HepG2 (cell line): ENCODE results near the gene FITM1. TPM values are rescaled to one million over a fixed set of nuclear protein-coding genes. Genes with fewer than 3 reads are reported as not detected.

ENCODE experiments used
- ATM ChIP-seq: fragments of 450-650 bp; IDR thresholded peaks from 2 replicates; pipeline ENCODE4 v1.7.1; 2017; ENCODE audit warnings: mild to moderate bottlenecking, borderline replicate concordance
- MZF1 ChIP-seq: sonication (generic); formaldehyde crosslinking; IDR thresholded peaks from 2 replicates; pipeline ENCODE4 v1.8.1; 2023; ENCODE audit warnings: mild to moderate bottlenecking, missing genetic modification reagents, borderline replicate concordance
- NFYB ChIP-seq: sonication (generic); formaldehyde crosslinking; IDR thresholded peaks from 2 replicates; pipeline ENCODE4 v1.4.0; 2020; ENCODE audit warnings: missing genetic modification reagents
- RERE ChIP-seq: IDR thresholded peaks from 2 replicates; pipeline ENCODE4 v1.6.1; 2016; ENCODE audit warnings: low read depth, missing genetic modification reagents, missing compliant biosample characterization
- SMAD9 ChIP-seq: sonication (generic); formaldehyde crosslinking; IDR thresholded peaks from 2 replicates; pipeline ENCODE4 v1.5.1; 2020; ENCODE audit warnings: mild to moderate bottlenecking, missing genetic modification reagents
- TBX3 ChIP-seq: fragments of 450-650 bp; IDR thresholded peaks from 2 replicates; pipeline ENCODE4 v1.6.1; 2017; ENCODE audit warnings: antibody characterized with exemption, mild to moderate bottlenecking, inconsistent platforms, borderline replicate concordance
- ZNF235 ChIP-seq: sonication (generic); formaldehyde crosslinking; IDR thresholded peaks from 2 replicates; pipeline ENCODE4 v1.8.1; 2023; ENCODE audit warnings: mild to moderate bottlenecking, missing genetic modification reagents, borderline replicate concordance
- ZNF260 ChIP-seq: sonication (generic); formaldehyde crosslinking; IDR thresholded peaks from 2 replicates; pipeline ENCODE4 v1.4.0; 2020; ENCODE audit warnings: missing genetic modification reagents, low read depth, mild to moderate bottlenecking, borderline replicate concordance
- ZNF496 ChIP-seq: sonication (generic); formaldehyde crosslinking; IDR thresholded peaks from 2 replicates; pipeline ENCODE4 v1.8.1; 2023; ENCODE audit warnings: mild to moderate bottlenecking, moderate library complexity, missing genetic modification reagents; ENCODE audit not compliant: insufficient replicate concordance
- ZNF619 ChIP-seq: sonication (generic); formaldehyde crosslinking; IDR thresholded peaks from 2 replicates; pipeline ENCODE4 v1.4.0; 2020; ENCODE audit warnings: mild to moderate bottlenecking, missing genetic modification reagents
- ZXDC ChIP-seq: sonication (generic); formaldehyde crosslinking; IDR thresholded peaks from 2 replicates; pipeline ENCODE4 v1.5.0; 2020; ENCODE audit warnings: mild to moderate bottlenecking, missing genetic modification reagents
- polyA plus RNA-seq, 8 experiments: library from polyadenylated mRNA; depleted of rRNA in 3 of 8; stranded (reverse) in 7 of 8; unstranded in 1 of 8; fragments of >200 nt; fragmentation: Illumina TruSeq in 4 of 8; extraction: Trizol in 4 of 8; gene quantifications; 2 replicates each; pipeline versions ENCODE4 v1.2.1 to v1.2.3, GENCODE V29; 2011 to 2016; ENCODE audit warnings: low read depth in 4 of 8, missing spikeins in 1 of 8, mixed read lengths in 1 of 8; ENCODE audit not compliant: insufficient read depth in 1 of 8
- total RNA-seq, 5 experiments: library from RNA; depleted of rRNA; stranded (reverse); fragments of >200 nt; fragmentation: Illumina TruSeq; extraction: Trizol; gene quantifications; 2 replicates each; pipeline ENCODE4 v1.2.3, GENCODE V29; 2016; ENCODE audit warnings: low read depth in 1 of 5
- TF ChIP-seq, protein P1 (sequence below): sonication (generic); formaldehyde crosslinking; IDR thresholded peaks from 2 replicates; pipeline ENCODE4 v1.8.1; 2022; ENCODE audit warnings: mild to moderate bottlenecking, missing genetic modification reagents
- TF ChIP-seq, protein P2 (sequence below): sonication (generic); formaldehyde crosslinking; IDR thresholded peaks from 2 replicates; pipeline ENCODE4 v1.4.0; 2020; ENCODE audit warnings: missing genetic modification reagents, mild to moderate bottlenecking, borderline replicate concordance

FITM1 gene
- total and polyA plus RNA-seq, 2 of the 13 experiments (the other 11 are each of a cell fraction or from before 2014, with no cell fraction given), result 2.7 to 5.8 TPM

- TF ChIP-seq RERE (peak; percentile 12; the same call in 1 of the 2 replicates), ZNF235 (CRISPR knock-in tag) (peak; percentile 99), MZF1 (CRISPR knock-in tag) (peak; percentile 97), SMAD9 (CRISPR knock-in tag) (peak; percentile 85), NFYB (peak; percentile 99), ZNF496 (CRISPR knock-in tag) (no peak), ZNF260 (CRISPR knock-in tag) (peak; percentile 98; the same call in 1 of the 2 replicates), ZNF619 (CRISPR knock-in tag) (peak; percentile 82), TBX3 (0 out of 2 replicates have a peak, but pooled peaks have one; percentile 18), ATM (no peak), ZXDC (CRISPR knock-in tag) (no peak)
- TF ChIP-seq, protein P1, sequence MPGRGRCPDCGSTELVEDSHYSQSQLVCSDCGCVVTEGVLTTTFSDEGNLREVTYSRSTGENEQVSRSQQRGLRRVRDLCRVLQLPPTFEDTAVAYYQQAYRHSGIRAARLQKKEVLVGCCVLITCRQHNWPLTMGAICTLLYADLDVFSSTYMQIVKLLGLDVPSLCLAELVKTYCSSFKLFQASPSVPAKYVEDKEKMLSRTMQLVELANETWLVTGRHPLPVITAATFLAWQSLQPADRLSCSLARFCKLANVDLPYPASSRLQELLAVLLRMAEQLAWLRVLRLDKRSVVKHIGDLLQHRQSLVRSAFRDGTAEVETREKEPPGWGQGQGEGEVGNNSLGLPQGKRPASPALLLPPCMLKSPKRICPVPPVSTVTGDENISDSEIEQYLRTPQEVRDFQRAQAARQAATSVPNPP, result peak; percentile 95
- TF ChIP-seq, protein P2, sequence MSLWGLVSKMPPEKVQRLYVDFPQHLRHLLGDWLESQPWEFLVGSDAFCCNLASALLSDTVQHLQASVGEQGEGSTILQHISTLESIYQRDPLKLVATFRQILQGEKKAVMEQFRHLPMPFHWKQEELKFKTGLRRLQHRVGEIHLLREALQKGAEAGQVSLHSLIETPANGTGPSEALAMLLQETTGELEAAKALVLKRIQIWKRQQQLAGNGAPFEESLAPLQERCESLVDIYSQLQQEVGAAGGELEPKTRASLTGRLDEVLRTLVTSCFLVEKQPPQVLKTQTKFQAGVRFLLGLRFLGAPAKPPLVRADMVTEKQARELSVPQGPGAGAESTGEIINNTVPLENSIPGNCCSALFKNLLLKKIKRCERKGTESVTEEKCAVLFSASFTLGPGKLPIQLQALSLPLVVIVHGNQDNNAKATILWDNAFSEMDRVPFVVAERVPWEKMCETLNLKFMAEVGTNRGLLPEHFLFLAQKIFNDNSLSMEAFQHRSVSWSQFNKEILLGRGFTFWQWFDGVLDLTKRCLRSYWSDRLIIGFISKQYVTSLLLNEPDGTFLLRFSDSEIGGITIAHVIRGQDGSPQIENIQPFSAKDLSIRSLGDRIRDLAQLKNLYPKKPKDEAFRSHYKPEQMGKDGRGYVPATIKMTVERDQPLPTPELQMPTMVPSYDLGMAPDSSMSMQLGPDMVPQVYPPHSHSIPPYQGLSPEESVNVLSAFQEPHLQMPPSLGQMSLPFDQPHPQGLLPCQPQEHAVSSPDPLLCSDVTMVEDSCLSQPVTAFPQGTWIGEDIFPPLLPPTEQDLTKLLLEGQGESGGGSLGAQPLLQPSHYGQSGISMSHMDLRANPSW, result peak; percentile 92
Observed at GRCh38 chr14:24141097-24141880, 10.8 kb downstream of the FITM1 start, which contains the start of gene EMC9 (continued).
